Body of pancreas (tissue), 4 donors: Measurements from ENCODE around the gene XRCC6.

ENCODE experiments used
- CTCF ChIP-seq, 7 experiments: fragments of 450-650 bp in 4 of 7; fragments of 200-600 bp in 3 of 7; sonication (generic) in 3 of 7; IDR thresholded peaks; one replicate each; pipeline ENCODE4 v1.5.1; 2016 to 2019; ENCODE audit warnings: antibody characterized with exemption in 7 of 7
- POLR2A ChIP-seq, 3 donors: fragments of 450-650 bp; IDR thresholded peaks; one replicate each; pipeline ENCODE4 v1.6.1; 2016; ENCODE audit warnings: antibody characterized with exemption in 3 of 3, mild to moderate bottlenecking in 2 of 3

- TF ChIP-seq CTCF (IDR thresholded peaks at IDR 0.05) (no peak), POLR2A (IDR thresholded peaks at IDR 0.05) (no peak)
Observed at GRCh38 chr22:41621911-41622179, 750 bp downstream of the XRCC6 start.
